ENCODE results near the gene IFT20. TPM values are rescaled to one million over a fixed set of nuclear protein-coding genes. Genes with fewer than 3 reads are reported as not detected.
A peak's percentile ranks its signal among the peaks of the same experiment; 100 is the strongest.
"Not testable (repeated sequence)": the region's sequence is repeated elsewhere in the genome, so short reads cannot be mapped to it uniquely, and the experiment has no call there.

The IFT20 gene
- total RNA-seq, 1 experiment from 2014 or later, result 34.5 TPM

- DNase-seq (ENCODE audit: low spot score), result no peak
Measured at GRCh38 chr17:28364665-28365363, 29.5 kb upstream of the IFT20 start, which contains the start of gene SEBOX. TSS of gene SEBOX (minus strand) at chr17:28365199. CDS start at chr17:28365151, 48 bp downstream.

- DNase-seq (ENCODE audit: low spot score), result no peak
Measured at GRCh38 chr17:28363776-28364650, 28.7 kb upstream of the IFT20 start.

GRCh38 chr17:28363186-28363585, 27.9 kb upstream of the IFT20 start:
- DNase-seq (ENCODE audit: low spot score), result no peak

GRCh38 chr17:28357901-28358197, 22.6 kb upstream of the IFT20 start:
- no peak for DNase-seq (ENCODE audit: low spot score)

- DNase-seq (ENCODE audit: low spot score), result peak; percentile 90
Measured at GRCh38 chr17:28357061-28357900, 22.0 kb upstream of the IFT20 start, which contains the start of gene POLDIP2. TSS of gene POLDIP2 (minus strand) at chr17:28357527. CDS start at chr17:28357448, 79 bp downstream.

- no peak for DNase-seq (ENCODE audit: low spot score)
Measured at GRCh38 chr17:28350271-28350670, 15.0 kb upstream of the IFT20 start.

GRCh38 chr17:28348979-28349378, 13.7 kb upstream of the IFT20 start:
- no peak for DNase-seq (ENCODE audit: low spot score)

- peak; percentile 92 for DNase-seq (ENCODE audit: low spot score)
Measured at GRCh38 chr17:28347261-28347891, 12.1 kb upstream of the IFT20 start.

GRCh38 chr17:28346746-28347246, 11.5 kb upstream of the IFT20 start:
- no peak for DNase-seq (ENCODE audit: low spot score)

- DNase-seq (ENCODE audit: low spot score), result no peak
Measured at GRCh38 chr17:28346199-28346580, 10.9 kb upstream of the IFT20 start.

GRCh38 chr17:28345419-28346198, 10.3 kb upstream of the IFT20 start:
- no peak for DNase-seq (ENCODE audit: low spot score)

- no peak for DNase-seq (ENCODE audit: low spot score)
Measured at GRCh38 chr17:28344435-28344901, 9.2 kb upstream of the IFT20 start.

GRCh38 chr17:28344011-28344410, 8.7 kb upstream of the IFT20 start:
- no peak for DNase-seq (ENCODE audit: low spot score)

GRCh38 chr17:28343491-28343932, 8.2 kb upstream of the IFT20 start:
- no peak for DNase-seq (ENCODE audit: low spot score)

- no peak for DNase-seq (ENCODE audit: low spot score)
Measured at GRCh38 chr17:28342313-28342712, 7.0 kb upstream of the IFT20 start.

- no peak for DNase-seq (ENCODE audit: low spot score)
Measured at GRCh38 chr17:28341516-28341915, 6.2 kb upstream of the IFT20 start.

- no peak for DNase-seq (ENCODE audit: low spot score)
Measured at GRCh38 chr17:28340374-28340773, 5.1 kb upstream of the IFT20 start.

GRCh38 chr17:28339431-28339830, 4.2 kb upstream of the IFT20 start:
- DNase-seq (ENCODE audit: low spot score), result no peak

- not testable (repeated sequence) for DNase-seq (ENCODE audit: low spot score)
Measured at GRCh38 chr17:28338769-28339212, 3.5 kb upstream of the IFT20 start.

GRCh38 chr17:28338056-28338768, 2.9 kb upstream of the IFT20 start:
- peak; percentile 71 for DNase-seq (ENCODE audit: low spot score)

All from H4 (cell line).